ENCODE results near the gene OR2T2. TPM values are rescaled to one million over a fixed set of nuclear protein-coding genes. Genes with fewer than 3 reads are reported as not detected.
"Not testable (repeated sequence)": the region's sequence is repeated elsewhere in the genome, so short reads cannot be mapped to it uniquely, and the experiment has no call there.

Gene OR2T2
- total RNA-seq (2021; fragmentation: NEBNext Ultra II Directional; extraction: Animal tissue kit (Norgen Biotek cat#: 25700)) (not detected in 2 replicates), polyA plus RNA-seq (2011; rRNA removed) (not detected in 2 replicates), polyA minus RNA-seq (2011; rRNA and poly(A)+ RNA removed) (not detected in 2 replicates)
- not detected for polyA plus RNA-seq (2011; cell fraction: cytosol; rRNA removed)
- polyA plus RNA-seq (2011; cell fraction: nucleus; rRNA removed) = not detected
- not detected in 4 replicates for polyA plus RNA-seq (2012, experiment 1 of 2)
- polyA plus RNA-seq (2012, experiment 2 of 2) = not detected
- not detected for polyA plus RNA-seq (2013, experiment 1 of 2)
- polyA plus RNA-seq (2013, experiment 2 of 2) = not detected
- polyA minus RNA-seq (2011; cell fraction: cytosol; rRNA and poly(A)+ RNA removed) = not detected
- not detected for polyA minus RNA-seq (2011; cell fraction: nucleus; rRNA and poly(A)+ RNA removed)
- long read RNA-seq, experiment 1 = 0 reads
- long read RNA-seq, experiment 2 = 0 reads

GRCh38 chr1:248445399-248445798 is at the start of gene OR2T2:
Gene OR2T2 (plus strand): TSS chr1:248445637. CDS start chr1:248452798, 7,161 bp downstream.
- H2BK20ac ChIP-seq (ENCODE audit: low read length); H2BK120ac ChIP-seq (replicated peaks; ENCODE audit: low read depth, low read length); POLR2A ChIA-PET (ENCODE audit: partially characterized antibody); H3K4me1 ChIP-seq (replicated peaks in 1 of 4; ENCODE audit: control insufficient read depth in 3 of 4, insufficient read depth in 4 of 4, low read length in 3 of 4); H3K9ac ChIP-seq (replicated peaks in 1 of 4; ENCODE audit: extremely low read depth in 1 of 4, low read depth in 3 of 4, low read length in 3 of 4); H2AK5ac ChIP-seq (ENCODE audit: low read depth, low read length); H3K18ac ChIP-seq (ENCODE audit: extremely low read depth, low read length); H3K14ac ChIP-seq (ENCODE audit: insufficient read length); H3K27me3 ChIP-seq (replicated peaks in 1 of 4; ENCODE audit: control insufficient read depth in 3 of 4, extremely low read depth in 1 of 4, insufficient read depth in 3 of 4, low read length in 3 of 4); DNase-seq (ENCODE audit: low read depth in 1 of 2, low spot score in 2 of 2); H4K91ac ChIP-seq (replicated peaks; ENCODE audit: insufficient read length, low read length); H2AFZ ChIP-seq (ENCODE audit: low read length); H3K79me2 ChIP-seq (ENCODE audit: control insufficient read depth in 1 of 2, insufficient read depth in 2 of 2, low read length in 2 of 2); H3K27ac ChIP-seq (ENCODE audit: low read depth, low read length); H3K4me3 ChIP-seq (ENCODE audit: extremely low read depth in 1 of 4, insufficient read depth in 2 of 4, low read depth in 3 of 4, low read length in 4 of 4); H3K79me1 ChIP-seq (ENCODE audit: low read depth, low read length); H3K4me2 ChIP-seq (ENCODE audit: insufficient read depth in 1 of 2, low read depth in 2 of 2, low read length in 2 of 2); H3K23me2 ChIP-seq (ENCODE audit: low read depth, low read length); H3K36me3 ChIP-seq (ENCODE audit: control insufficient read depth in 2 of 4, insufficient read depth in 4 of 4, low read length in 3 of 4); H2BK12ac ChIP-seq (ENCODE audit: low read depth, low read length); FAIRE-seq; H2BK5ac ChIP-seq (ENCODE audit: low read depth, low read length); H4K8ac ChIP-seq (ENCODE audit: extremely low read depth, insufficient read depth, low read length); H4K5ac ChIP-seq (ENCODE audit: insufficient read length, low read depth, low read length); H3K4ac ChIP-seq (replicated peaks; ENCODE audit: insufficient read length, low read depth, low read length); H4K20me1 ChIP-seq (replicated peaks in 1 of 2; ENCODE audit: control insufficient read depth in 1 of 2, insufficient read depth in 2 of 2, low read length in 2 of 2); H3K56ac ChIP-seq (replicated peaks; ENCODE audit: insufficient read length, low read depth, low read length); H3K23ac ChIP-seq (ENCODE audit: insufficient read length); H2BK15ac ChIP-seq (ENCODE audit: low read length); CTCF ChIA-PET (ENCODE audit: partially characterized antibody): not testable (repeated sequence)
- peaks cover 14 to 26% of the 10 kb centered on the region in 2 experiments for H3K9me3 ChIP-seq (ENCODE audit: insufficient read depth in 2 of 2, low read depth in 1 of 2, low read length in 1 of 2)
- 40% methylated on average over 1 of the region's 2 CpGs; no CpG with 5 or more reads in 1 of the 2 experiments for WGBS, 2 experiments (ENCODE audit: extremely low coverage in 1 of 2, insufficient coverage in 1 of 2, insufficient read length in 1 of 2, insufficient replicate concordance in 2 of 2, low coverage in 1 of 2, low lambda C conversion rate in 2 of 2, missing lambda C conversion rate in 1 of 2)

Data from H1 (cell line).